WTC11 (cell line): ENCODE results near the gene SBK1.

Source experiments
- CREB1 ChIP-seq: sonication (generic); formaldehyde crosslinking; IDR thresholded peaks from 2 replicates; pipeline ENCODE4 v1.8.0; 2023; ENCODE audit warnings: mild to moderate bottlenecking, missing genetic modification reagents
- JUN ChIP-seq: sonication (generic); formaldehyde crosslinking; IDR thresholded peaks from 2 replicates; pipeline ENCODE4 v1.8.0; 2023; ENCODE audit warnings: mild to moderate bottlenecking, missing genetic modification reagents
- SP1 ChIP-seq: sonication (generic); formaldehyde crosslinking; conservative IDR thresholded peaks from 2 replicates; pipeline ENCODE4 v1.8.1; 2022; ENCODE audit warnings: missing genetic modification reagents
- TP53 ChIP-seq: sonication (generic); formaldehyde crosslinking; IDR thresholded peaks from 2 replicates; pipeline ENCODE4 v1.8.1; 2023; ENCODE audit warnings: mild to moderate bottlenecking, missing genetic modification reagents
- TF ChIP-seq, protein P1 (sequence below): sonication (generic); formaldehyde crosslinking; IDR thresholded peaks from 2 replicates; pipeline ENCODE4 v1.8.0; 2022; ENCODE audit warnings: mild to moderate bottlenecking, missing genetic modification reagents
- TF ChIP-seq, protein P2 (sequence below): fragments of 200-600 bp; IDR thresholded peaks from 2 replicates; pipeline ENCODE4 v1.8.0; 2022; ENCODE audit warnings: antibody characterized with exemption
- TF ChIP-seq, protein P3 (sequence below): sonication (generic); formaldehyde crosslinking; IDR thresholded peaks from 2 replicates; pipeline ENCODE4 v1.8.0; 2023; ENCODE audit warnings: missing genetic modification reagents
- TF ChIP-seq, protein P4 (sequence below): sonication (generic); formaldehyde crosslinking; conservative IDR thresholded peaks from 2 replicates; pipeline ENCODE4 v1.8.1; 2023; ENCODE audit warnings: mild to moderate bottlenecking, low read depth, missing genetic modification reagents, moderate library complexity

DNA sequence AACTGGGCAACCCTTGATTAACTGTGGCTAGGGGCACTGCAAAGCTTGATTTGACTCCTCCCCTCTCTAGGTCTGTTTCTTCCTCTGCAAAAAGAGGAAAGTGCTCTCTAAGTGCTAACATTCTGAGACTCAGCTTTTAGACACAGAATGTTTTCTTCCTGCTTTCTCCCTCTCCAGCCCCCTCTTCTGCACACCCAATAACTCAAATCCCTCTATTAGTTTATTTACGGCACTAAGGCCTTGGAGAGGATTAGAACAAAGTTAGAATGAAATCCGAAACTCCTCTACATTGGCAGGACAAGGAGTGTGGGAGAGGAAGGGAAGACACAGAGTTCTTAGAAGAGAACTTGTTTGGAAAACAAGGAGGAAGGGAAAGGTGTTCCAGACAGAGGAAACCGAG, 3.3 kb upstream of the SBK1 start:
- TF ChIP-seq SP1 (CRISPR knock-in tag) (no peak), CREB1 (CRISPR knock-in tag) (no peak), TP53 (CRISPR knock-in tag) (no peak), JUN (no peak)
- TF ChIP-seq, protein P1, sequence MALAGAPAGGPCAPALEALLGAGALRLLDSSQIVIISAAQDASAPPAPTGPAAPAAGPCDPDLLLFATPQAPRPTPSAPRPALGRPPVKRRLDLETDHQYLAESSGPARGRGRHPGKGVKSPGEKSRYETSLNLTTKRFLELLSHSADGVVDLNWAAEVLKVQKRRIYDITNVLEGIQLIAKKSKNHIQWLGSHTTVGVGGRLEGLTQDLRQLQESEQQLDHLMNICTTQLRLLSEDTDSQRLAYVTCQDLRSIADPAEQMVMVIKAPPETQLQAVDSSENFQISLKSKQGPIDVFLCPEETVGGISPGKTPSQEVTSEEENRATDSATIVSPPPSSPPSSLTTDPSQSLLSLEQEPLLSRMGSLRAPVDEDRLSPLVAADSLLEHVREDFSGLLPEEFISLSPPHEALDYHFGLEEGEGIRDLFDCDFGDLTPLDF (CRISPR knock-in tag), result no peak
- TF ChIP-seq, protein P2, sequence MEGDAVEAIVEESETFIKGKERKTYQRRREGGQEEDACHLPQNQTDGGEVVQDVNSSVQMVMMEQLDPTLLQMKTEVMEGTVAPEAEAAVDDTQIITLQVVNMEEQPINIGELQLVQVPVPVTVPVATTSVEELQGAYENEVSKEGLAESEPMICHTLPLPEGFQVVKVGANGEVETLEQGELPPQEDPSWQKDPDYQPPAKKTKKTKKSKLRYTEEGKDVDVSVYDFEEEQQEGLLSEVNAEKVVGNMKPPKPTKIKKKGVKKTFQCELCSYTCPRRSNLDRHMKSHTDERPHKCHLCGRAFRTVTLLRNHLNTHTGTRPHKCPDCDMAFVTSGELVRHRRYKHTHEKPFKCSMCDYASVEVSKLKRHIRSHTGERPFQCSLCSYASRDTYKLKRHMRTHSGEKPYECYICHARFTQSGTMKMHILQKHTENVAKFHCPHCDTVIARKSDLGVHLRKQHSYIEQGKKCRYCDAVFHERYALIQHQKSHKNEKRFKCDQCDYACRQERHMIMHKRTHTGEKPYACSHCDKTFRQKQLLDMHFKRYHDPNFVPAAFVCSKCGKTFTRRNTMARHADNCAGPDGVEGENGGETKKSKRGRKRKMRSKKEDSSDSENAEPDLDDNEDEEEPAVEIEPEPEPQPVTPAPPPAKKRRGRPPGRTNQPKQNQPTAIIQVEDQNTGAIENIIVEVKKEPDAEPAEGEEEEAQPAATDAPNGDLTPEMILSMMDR, result no peak
- TF ChIP-seq, protein P3, sequence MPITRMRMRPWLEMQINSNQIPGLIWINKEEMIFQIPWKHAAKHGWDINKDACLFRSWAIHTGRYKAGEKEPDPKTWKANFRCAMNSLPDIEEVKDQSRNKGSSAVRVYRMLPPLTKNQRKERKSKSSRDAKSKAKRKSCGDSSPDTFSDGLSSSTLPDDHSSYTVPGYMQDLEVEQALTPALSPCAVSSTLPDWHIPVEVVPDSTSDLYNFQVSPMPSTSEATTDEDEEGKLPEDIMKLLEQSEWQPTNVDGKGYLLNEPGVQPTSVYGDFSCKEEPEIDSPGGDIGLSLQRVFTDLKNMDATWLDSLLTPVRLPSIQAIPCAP (CRISPR knock-in tag), result no peak
- TF ChIP-seq, protein P4, sequence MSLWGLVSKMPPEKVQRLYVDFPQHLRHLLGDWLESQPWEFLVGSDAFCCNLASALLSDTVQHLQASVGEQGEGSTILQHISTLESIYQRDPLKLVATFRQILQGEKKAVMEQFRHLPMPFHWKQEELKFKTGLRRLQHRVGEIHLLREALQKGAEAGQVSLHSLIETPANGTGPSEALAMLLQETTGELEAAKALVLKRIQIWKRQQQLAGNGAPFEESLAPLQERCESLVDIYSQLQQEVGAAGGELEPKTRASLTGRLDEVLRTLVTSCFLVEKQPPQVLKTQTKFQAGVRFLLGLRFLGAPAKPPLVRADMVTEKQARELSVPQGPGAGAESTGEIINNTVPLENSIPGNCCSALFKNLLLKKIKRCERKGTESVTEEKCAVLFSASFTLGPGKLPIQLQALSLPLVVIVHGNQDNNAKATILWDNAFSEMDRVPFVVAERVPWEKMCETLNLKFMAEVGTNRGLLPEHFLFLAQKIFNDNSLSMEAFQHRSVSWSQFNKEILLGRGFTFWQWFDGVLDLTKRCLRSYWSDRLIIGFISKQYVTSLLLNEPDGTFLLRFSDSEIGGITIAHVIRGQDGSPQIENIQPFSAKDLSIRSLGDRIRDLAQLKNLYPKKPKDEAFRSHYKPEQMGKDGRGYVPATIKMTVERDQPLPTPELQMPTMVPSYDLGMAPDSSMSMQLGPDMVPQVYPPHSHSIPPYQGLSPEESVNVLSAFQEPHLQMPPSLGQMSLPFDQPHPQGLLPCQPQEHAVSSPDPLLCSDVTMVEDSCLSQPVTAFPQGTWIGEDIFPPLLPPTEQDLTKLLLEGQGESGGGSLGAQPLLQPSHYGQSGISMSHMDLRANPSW, result no peak
